ENCODE data around the gene ERBIN. TPM values are rescaled to one million over a fixed set of nuclear protein-coding genes. Genes with fewer than 3 reads are reported as not detected.

Gene ERBIN
- total and polyA plus RNA-seq, 10 of the 15 experiments (the other 5 are each of a cell fraction or from before 2014, with no cell fraction given), result 9.5 to 91.1 (median 49.4) TPM

- CTCF ChIA-PET, result interaction anchor here (0.6 to 1.0 kb wide), 2 partner anchors 13 to 131 kb away, joined by 4 to 5 read pairs; no protein-coding TSS in a partner anchor
- Histone ChIP-seq H3K4me1 (ENCODE audit: control insufficient read depth, insufficient read depth, low read length) (no peaks in the 10 kb centered on the region), H4K20me1 (ENCODE audit: control insufficient read depth, insufficient read depth) (no peaks in the 10 kb centered on the region; the same call in 1 of the 2 replicates), H3K4me2 (ENCODE audit: control insufficient read depth, insufficient read depth) (no peak overlapping the region), H3K36me3 (ENCODE audit: control insufficient read depth in 2 of 2, insufficient read depth in 2 of 2, low read length in 1 of 2) (peaks cover 0 to 3% of the 10 kb centered on the region in 2 experiments; a peak in 2 of 4 replicates), H2AFZ (ENCODE audit: control insufficient read depth, low read depth, low read length) (no peak overlapping the region), H3K27ac (ENCODE audit: control insufficient read depth, insufficient read depth) (no peak overlapping the region), H3K27me3 (replicated peaks in 1 of 2; ENCODE audit: control insufficient read depth in 2 of 2, insufficient read depth in 2 of 2, low read length in 1 of 2) (no peaks in the 10 kb centered on the region), H3K9ac (ENCODE audit: control insufficient read depth, insufficient read depth, low read length) (no peak overlapping the region), H3K4me3 (no peak overlapping the region), H3K79me2 (ENCODE audit: control insufficient read depth, insufficient read depth, low read length) (peaks cover 67% of the 10 kb centered on the region), H3K9me3 (replicated peaks; ENCODE audit: control insufficient read depth, insufficient read depth, low read length) (no peaks in the 10 kb centered on the region)
- BruUV-seq (replicated peaks), result no TSS peak
- WGBS (ENCODE audit: insufficient coverage, insufficient replicate concordance, low lambda C conversion rate, missing lambda C conversion rate), result 94% methylated on average over 10 of the region's 10 CpGs
- RAD21 ChIA-PET (ENCODE audit: unreplicated experiment), result no interaction called here
- intact Hi-C loops (cut with micrococcal nuclease; ENCODE audit: unreplicated experiment) (no loop called here), in situ Hi-C loops (cut with MboI) (no loop called here)
- POLR2A ChIA-PET, result no interaction called here
- ATAC-seq, result no peak
- FAIRE-seq, result no peak
- SMC1A ChIA-PET (ENCODE audit: uncharacterized antibody, unreplicated experiment), result no interaction called here
- no peak for DNase-seq (ENCODE audit: low read depth, low spot score)
- TF ChIP-seq E2F8 (IDR thresholded peaks at IDR 0.05; ENCODE audit: low read depth, partially characterized antibody), result no peak
- TF ChIP-seq, protein P1, sequence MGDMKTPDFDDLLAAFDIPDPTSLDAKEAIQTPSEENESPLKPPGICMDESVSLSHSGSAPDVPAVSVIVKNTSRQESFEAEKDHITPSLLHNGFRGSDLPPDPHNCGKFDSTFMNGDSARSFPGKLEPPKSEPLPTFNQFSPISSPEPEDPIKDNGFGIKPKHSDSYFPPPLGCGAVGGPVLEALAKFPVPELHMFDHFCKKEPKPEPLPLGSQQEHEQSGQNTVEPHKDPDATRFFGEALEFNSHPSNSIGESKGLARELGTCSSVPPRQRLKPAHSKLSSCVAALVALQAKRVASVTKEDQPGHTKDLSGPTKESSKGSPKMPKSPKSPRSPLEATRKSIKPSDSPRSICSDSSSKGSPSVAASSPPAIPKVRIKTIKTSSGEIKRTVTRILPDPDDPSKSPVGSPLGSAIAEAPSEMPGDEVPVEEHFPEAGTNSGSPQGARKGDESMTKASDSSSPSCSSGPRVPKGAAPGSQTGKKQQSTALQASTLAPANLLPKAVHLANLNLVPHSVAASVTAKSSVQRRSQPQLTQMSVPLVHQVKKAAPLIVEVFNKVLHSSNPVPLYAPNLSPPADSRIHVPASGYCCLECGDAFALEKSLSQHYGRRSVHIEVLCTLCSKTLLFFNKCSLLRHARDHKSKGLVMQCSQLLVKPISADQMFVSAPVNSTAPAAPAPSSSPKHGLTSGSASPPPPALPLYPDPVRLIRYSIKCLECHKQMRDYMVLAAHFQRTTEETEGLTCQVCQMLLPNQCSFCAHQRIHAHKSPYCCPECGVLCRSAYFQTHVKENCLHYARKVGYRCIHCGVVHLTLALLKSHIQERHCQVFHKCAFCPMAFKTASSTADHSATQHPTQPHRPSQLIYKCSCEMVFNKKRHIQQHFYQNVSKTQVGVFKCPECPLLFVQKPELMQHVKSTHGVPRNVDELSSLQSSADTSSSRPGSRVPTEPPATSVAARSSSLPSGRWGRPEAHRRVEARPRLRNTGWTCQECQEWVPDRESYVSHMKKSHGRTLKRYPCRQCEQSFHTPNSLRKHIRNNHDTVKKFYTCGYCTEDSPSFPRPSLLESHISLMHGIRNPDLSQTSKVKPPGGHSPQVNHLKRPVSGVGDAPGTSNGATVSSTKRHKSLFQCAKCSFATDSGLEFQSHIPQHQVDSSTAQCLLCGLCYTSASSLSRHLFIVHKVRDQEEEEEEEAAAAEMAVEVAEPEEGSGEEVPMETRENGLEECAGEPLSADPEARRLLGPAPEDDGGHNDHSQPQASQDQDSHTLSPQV (IDR thresholded peaks at IDR 0.05), result no peak
- TF ChIP-seq NR2F1 (conservative IDR thresholded peaks at IDR 0.05), result no peak
- TF ChIP-seq RFX5 (IDR thresholded peaks at IDR 0.05; ENCODE audit: low read depth, low read length), result no peak
- no peak for TF ChIP-seq NRF1 (conservative IDR thresholded peaks at IDR 0.05; ENCODE audit: low read depth, low read length)
- TF ChIP-seq IKZF1 (conservative IDR thresholded peaks at IDR 0.05), result no peak
- TF ChIP-seq CBFB (IDR thresholded peaks at IDR 0.05; ENCODE audit: low read depth), result no peak
- TF ChIP-seq JUNB (IDR thresholded peaks at IDR 0.05), result no peak
- TF ChIP-seq SREBF2 (IDR thresholded peaks at IDR 0.05; ENCODE audit: low read length), result no peak
- TF ChIP-seq NR2C2 (IDR thresholded peaks at IDR 0.05; ENCODE audit: borderline replicate concordance, control insufficient read depth, insufficient read length, low read depth), result no peak
- no peak for TF ChIP-seq TAF1 (IDR thresholded peaks at IDR 0.05; ENCODE audit: borderline replicate concordance, low read depth, low read length)
- no peak for TF ChIP-seq CEBPB (IDR thresholded peaks at IDR 0.05; ENCODE audit: borderline replicate concordance in 1 of 2, low read depth in 2 of 2, low read length in 2 of 2)
- no peak for TF ChIP-seq E2F4 (IDR thresholded peaks at IDR 0.05; ENCODE audit: low read depth, low read length)
- no peak for TF ChIP-seq ATF3 (IDR thresholded peaks at IDR 0.05; ENCODE audit: borderline replicate concordance, extremely low read depth, low read depth, low read length)
- TF ChIP-seq EED (IDR thresholded peaks at IDR 0.05; ENCODE audit: low read depth), result no peak
These were observed 57.9 kb downstream of the ERBIN start for GRCh38 chr5:65984098-65984885.

Measured in GM12878 (cell line).